ENCODE measurements around the gene PAX6.

PAX6 gene

DNA sequence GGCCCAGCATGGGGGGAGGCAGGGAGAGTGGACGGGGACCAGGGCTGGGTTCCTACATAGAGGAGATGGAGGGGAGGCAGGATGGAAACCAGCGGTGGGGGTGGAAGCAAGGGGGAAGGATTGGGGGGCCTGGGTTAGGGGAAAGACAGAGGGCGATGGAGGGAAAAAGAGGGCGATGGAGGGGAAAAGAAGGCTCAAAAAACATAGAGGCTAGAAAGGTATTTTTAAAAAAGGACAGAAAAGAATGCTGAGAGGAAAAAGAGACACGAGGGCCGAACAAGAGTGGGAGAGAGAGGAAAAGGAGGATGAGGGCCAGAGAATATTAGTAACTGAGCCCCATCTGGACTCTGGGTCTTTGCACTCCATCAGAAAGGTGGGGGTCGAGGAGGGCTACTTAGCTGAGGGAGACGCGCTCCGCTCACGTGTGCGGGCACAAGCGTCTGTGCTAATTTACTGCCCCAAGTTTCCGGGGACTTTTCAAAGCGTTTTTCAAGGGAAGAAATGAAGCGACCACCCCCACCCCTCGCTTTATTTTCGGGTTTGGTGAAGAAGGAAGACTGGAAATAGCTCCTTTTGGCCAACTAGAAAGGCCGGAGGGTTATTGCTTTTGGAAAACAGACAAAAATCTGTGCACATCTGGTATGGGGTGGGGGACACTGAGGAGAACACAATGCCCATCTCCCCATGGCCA lies 14.5 kb downstream of the PAX6 start:
- DNase-seq = no peak

DNA sequence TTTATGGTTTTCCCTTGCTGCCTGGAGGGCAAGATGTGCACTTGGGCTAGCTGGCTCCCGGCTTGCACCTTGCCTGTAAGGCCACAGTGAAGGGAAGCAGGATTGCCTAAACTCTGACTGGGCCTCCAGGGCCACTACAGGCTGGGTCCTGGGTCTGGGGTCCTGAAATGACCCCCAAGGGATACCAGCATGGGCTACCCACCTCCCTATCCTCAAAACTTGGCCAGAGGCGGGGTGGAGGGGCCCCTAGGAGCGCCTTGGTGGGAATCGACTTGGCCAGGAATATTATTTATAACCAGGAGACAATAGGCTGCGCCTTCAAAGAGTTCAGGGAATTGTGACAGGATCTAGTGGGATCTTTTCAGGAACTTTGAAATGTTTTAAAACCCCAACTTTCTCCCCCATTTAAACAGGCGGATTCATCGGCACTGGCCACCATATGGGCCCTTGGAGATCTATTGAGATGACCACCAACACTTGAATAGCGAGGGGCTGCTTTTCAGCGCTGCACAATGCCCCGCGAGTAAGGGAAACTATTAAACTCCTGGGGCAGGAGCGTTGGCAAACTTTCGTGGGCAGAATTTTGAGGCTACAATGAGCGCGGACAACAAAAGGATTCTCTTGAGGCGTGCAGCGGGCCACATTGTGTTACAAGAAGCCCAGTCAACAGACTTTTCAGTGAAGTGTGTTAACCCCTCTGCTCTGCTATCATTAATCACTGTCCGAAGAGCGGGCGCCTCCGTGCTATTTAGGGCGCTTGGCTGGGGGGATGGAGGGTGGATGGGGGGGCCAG lies 15.2 kb downstream of the PAX6 start:
- no peak for DNase-seq

DNA sequence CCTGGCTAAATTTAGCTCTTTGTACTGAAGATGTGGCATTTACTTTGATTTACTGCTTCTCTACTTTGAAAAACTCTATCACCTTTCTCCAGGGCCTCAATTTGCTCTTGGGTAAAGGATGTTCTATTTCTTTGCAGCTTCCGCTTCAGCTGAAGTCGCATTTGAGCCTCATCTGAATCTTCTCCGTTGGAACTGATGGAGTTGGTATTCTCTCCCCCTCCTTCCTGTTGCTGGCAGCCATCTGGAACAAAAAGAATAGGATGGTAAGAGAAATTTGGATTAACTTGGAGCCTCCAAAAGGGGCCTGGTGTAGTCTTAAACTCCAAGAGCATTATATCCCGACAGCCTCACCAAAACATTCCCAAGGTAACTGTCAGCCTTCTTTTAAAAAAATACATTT lies 16.6 kb downstream of the PAX6 start:
- no peak for DNase-seq

DNA sequence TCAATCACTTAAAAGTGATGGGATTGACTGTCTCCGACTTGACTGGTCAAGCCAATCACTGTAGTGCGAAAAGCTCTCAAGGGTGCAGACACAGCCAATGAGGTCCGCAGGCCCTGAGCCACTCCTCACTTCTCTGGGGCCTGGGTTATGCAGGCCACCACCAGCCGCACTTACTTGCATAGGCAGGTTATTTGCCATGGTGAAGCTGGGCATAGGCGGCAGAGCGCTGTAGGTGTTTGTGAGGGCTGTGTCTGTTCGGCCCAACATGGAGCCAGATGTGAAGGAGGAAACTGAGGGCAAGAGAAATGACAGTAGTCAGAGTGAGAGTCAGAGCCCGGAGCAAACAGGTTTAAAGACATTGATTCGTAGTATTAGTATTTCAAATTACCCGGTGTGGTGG lies 17.9 kb downstream of the PAX6 start:
- no peak for DNase-seq

DNA sequence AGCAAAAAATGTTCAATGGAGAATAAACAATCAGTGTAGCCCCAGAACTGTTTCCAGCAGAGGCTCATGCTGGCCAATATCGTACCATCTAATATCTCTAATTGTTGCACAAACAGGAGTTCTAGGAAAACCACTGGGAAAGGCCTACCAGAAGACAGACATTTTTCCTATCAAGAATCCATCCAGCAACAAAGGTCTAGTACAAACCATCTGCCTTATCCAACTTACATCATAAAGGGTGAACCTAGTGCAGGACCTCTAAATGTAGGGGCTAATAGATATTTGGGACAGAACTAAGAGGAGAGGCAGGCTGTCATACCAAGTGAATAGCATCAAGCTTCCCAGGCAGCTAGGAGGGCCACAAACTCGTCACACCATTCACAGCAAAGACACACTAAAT lies 18.7 kb downstream of the PAX6 start:
- DNase-seq = no peak

DNA sequence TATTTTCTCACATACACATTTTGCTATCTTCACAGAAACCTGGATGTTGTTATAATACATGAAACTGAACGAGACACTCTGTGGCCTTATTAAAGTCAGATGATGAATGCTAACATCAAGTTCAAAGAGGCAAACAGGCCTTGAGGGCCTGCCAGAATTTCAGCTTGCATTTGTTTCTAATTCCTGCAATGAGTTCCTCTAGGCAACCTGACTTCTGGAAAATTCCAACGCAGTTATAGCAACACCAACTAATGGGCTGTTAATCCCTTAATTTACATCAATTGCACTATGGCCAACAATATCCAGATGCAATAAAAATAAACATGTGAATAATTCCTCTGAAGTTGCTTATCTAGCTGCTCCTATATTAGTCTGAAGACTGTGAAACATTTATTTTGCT lies 19.1 kb downstream of the PAX6 start:
- DNase-seq = no peak

DNA sequence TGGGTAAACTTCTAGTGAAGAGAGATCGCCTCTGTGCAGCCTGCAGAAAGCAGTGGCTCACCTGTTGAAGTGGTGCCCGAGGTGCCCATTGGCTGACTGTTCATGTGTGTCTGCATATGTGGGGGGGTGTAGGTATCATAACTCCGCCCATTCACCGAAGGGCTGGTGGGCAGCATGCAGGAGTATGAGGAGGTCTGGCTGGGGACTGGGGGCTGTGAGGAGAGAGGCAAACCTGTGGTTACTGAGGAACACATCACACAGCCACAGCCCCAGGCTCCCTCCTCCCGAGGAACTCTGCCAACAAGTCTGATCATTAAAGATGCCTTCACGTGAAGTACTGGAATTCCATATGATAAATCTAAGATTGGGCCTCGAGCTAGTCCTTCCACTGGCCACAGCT lies 20.5 kb downstream of the PAX6 start:
- no peak for DNase-seq

DNA sequence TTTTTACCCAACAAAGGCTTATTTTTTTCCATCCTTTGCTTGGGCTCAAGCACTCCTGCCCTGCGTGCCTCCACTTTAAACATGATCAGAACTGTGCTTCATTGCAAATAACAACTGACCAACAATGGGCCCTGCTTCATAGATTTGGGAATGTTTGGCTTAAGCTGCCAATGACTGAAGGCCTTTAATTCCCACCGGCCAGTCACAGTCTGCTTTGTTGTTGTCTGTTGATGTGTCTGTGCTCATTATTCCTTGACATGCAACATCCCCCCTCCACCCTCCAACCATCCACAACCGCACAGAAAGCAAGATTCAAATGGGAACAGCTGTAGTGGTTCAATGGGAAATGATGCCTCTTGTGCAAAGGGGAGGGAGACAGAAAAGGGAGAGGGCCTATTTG lies 23.0 kb downstream of the PAX6 start:
- no peak for DNase-seq

DNA sequence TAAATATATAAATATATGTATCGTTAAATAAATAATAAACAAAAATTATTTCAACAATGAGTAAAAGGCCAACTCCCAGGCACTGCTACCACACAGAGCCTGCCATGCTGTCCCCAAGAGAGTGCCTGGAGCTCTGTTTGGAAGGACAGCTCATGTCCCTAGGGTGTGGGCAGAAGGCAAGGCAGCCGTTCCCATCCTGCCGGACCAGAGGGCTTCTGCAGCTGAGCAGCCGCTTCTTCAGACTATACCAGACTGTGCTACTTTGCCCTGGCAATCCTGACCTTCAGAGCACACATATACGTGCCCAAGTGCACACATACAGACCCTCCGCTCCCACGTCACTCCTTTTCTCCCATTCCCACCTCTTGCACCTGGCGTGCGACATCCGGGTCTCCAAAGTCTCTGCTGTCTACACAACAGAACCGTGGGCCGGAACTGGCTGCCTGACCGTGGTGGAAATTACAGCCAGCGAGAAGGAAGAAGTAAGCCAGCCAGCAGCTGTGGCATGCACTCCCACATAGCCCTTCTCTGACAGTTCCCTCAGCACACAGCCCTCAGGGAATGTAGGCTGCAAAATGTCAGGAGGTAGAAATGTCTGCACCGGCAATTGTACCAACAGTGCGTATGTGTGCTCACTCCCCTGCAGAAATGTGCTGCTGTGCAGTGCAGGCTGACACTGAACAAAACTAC lies 24.0 kb downstream of the PAX6 start:
- DNase-seq = no peak

DNA sequence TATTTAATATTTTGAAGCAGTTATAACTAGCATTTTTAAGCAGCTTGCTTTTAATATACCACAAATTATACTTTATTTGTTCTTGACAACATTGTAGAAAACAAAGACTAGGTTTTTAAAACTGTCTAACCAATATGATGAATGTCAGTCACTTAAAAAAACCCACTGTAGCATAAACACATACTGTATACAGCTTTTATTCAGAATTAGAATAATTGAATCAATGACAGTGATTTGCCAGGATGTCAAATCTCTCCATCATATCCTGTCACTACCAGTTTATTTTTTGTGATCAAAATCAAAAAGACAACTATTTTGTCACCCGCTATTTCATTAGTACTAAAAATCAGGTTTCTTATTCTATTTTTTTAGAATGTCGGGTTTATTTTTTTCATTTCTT lies 26.5 kb downstream of the PAX6 start:
- no peak for DNase-seq

DNA sequence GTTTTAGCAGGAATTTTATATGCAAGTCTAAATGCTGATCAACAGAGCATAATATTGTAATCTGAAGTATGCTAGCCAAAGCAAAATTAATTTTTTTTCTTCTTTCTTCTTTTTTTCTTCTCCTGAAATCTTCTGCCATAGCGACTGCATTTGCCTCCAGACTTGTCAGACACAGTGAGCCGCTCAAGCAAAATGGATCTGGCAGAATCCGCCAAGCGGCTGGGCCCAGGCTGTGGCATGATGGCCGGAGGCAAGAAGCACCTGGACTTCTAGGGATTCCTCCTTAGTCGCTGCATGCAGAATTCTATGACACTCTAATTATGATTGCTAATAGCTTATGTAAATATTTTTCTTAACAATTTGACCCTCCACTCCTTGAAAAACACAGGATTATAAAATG lies 27.9 kb downstream of the PAX6 start:
- DNase-seq = no peak

DNA sequence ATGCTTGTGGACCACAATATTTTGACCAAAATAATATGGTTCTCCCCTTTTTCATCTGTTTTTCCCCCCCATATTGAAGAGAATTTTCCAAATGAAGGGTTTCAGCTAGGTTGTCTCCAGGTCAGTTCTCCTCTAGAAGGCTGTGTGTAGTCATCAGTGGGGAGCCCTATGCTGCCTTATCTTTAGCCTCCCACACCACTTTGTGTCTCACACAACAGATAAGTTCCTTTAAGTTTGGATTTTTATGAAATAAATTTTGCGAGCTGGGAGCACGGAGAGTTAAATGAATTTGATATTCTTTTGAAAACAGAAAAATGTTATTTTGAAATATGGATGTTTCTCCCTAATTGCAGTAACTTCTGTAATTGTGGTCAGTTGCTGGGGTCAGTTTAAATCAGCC lies 28.9 kb downstream of the PAX6 start:
- no peak for DNase-seq

DNA sequence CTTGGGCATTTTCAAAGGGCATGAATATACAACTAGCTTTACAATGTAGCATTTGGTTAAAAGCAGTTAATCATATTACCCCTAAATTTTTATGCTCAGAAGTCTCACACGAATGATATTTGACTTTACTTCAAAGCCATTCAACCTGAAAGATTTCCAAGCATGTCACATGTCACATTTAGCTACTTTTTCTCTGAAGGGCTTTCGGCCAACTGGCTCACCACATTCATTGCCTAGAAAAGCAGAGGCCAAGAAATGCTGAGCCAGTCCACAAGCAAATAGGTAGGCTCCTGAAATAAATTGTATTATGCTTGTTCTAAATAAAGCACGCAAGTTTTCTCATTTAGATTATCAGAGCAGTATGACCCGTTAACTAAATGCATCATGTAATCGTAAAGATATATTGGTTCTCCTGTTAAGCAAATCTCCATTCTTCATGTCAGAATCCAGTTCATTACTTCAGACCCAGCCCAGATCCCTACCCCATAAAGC lies 30.6 kb downstream of the PAX6 start:
- DNase-seq = no peak

DNA sequence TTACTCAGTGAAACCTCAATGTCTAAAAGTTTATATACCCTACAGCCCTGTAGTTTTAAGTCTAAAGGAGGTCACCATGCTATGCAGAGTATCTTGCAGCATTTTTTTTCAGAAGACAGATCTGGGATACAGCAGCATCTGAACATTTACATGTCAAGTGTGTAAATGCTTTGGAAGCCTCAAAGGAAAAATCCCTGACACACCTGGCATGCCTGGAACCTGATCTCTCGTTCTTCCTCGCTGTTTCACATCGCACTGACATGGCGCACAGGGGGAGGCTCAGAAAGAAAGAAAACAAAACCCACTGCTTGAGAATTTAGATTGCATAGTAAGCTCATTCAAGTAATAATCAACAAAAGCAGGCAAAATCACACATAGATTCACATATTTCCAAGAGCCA lies 31.0 kb downstream of the PAX6 start:
- DNase-seq = no peak

DNA sequence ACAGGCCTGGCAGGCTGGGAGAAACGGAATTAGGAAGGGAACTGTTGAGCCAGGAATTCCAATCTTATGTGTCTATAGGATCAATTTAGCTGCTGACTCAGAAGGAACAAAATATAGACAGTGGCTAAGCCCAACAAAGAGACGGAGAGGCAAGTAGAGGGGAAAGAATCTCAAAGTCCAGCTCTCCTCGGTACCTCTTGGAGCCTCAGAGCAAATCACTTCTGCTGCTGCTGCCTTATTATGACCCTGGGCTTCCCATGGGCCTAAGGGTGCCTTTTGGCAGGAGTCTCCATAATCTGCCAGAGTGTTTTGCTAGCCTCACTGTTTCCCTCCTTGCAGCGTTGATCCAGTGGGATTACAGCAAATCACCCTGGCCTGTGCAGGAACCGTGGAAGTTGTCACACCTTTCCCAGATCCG lies 31.7 kb downstream of the PAX6 start:
- DNase-seq = peak; percentile 89

DNA sequence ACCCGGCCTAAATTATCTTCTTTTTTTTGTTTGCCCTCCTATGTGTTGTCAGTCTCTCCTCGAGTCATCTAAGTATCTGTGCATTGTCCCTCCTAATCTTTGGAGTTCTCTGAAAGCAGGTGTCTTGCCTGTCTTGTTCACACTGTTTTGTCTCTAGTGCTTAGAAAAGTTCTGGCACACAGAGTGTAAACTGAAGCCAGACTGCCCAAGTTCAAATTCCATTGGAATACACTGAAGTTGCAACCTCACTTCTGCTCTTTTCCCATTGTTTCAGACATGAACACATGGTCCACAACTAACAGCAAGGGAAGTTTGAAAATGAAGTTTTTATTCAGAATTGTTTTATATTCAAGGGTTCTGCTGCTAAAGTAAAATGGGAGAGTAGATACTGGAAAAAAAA lies 38.7 kb downstream of the PAX6 start:
- no peak for DNase-seq

DNA sequence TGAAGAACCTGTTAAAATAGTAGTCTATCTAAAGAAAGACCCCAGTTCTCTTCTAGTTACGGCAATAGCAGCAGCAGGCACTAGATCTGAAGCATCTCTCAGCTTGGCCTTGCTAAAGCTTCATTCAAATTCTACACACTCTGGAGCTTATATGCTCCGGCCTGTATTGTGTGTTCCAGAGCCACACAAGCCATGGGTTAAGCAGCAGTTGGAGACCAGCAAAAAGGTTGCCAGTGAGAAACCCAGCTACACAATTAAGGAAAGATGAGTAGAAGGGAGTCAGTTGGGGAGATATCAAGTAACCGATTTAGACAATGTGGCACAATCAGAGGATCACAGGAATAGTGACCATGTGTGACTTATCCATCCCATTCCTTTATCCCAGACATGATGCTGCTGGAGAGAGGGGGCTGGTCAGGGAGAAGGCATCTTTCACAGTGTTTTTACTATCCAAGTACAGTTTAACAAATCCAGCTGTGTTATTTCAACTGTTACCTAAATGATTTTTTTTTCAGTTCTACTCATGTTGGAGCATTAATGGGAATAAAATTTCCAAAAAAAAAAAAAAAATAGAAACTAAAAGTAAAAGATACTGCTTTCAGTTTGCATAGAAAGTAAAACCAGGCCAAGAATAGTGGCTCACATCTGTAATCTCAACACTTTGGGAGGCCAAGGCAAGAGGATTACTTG lies 41.0 kb downstream of the PAX6 start:
- no peak for DNase-seq

DNA sequence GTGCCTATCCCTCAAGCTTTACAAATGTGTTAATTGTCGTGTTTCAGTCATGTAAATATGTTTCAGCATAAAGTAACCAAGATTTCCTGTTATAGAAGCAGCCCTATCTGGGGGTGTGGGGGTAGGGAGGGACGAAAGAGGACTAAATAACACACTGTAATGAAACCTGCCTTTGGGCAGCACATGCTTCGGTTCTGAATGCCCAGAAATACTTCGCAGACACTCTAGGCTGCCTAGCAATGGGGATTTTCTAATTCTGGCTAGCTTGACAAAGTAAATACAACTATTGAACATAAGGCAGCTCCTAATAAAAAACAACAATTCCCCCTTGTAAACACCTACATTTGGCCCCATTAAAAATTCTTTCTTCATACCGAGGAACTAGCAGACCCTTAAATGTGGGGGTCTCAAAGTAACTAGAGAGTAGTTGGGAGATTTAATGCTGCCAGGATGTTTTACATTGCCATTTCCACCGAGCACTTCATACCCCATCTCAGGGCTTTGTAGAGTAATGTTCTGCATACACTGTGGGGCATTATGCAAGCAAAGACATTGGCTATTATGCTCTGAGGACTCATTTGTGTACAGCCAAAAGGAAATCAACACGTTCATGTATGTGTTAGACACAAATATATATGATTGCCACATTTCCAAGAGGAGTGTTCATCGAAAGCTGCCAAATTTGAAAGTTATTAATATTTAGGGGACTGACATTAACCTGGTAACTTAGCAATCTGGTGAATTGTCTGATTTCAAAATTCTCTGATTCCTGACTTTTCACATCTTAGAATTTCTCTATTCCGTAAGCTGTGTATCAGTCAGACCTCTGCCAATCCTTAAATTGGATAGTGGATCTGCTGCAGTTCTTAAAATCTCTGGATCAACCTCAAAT lies 42.1 kb downstream of the PAX6 start:
- no peak for DNase-seq

DNA sequence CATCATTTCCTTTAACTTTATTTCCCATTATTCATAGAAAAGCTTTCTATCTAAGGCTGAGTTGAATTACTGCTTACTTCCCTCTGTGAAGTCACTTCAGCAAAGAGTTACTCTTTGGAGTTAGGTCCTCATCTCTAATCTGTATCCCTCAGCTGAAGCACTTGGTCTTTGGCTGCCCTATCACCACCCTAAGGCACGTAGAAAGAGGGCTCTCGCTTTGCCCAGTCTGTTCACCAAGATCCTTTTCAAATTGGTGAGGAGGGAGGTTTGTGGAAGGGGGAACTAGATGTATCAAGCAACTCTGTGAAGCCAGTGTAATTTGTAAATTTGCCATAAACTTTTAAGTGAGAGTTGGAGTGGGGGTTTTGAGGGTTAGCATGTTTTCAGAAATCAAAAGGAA lies 43.4 kb downstream of the PAX6 start:
- no peak for DNase-seq

DNA sequence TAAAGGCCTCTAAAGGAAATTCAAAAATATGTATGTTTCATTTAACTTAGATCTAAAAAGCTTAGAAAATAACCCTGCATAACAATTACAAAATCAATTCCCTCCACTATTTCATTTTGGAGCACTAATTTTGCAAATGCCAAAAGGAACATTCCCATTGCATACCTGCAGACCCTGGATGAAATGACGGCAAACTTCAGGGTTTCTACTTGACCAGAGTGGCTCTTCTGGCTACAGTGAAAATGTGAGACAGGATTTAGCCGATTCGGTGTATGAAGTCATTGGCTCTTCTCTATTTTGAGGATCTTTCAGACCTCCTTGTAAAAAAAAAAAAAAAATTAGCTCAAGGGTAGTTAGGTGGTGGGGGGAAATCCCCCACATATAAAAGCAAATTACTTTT lies 44.1 kb downstream of the PAX6 start:
- no peak for DNase-seq

DNA sequence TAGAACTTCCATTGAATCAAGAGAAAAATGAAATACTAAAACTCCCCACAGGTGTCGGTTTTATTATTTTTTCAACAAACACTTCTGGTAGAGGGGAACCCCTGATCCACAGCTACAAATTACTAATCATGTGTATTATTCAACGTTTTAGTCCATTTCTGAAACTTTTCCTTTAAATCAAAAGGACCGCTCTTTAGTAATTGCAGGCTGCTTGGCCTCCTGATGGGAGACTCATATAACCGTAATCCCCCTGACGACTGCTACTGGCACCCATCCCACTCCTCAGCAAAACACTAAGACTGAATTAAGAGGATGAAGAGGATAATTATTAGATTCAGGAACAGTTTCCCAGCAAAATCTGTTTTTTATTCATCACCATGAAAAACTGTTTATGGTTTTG lies 46.4 kb downstream of the PAX6 start:
- no peak for DNase-seq

DNA sequence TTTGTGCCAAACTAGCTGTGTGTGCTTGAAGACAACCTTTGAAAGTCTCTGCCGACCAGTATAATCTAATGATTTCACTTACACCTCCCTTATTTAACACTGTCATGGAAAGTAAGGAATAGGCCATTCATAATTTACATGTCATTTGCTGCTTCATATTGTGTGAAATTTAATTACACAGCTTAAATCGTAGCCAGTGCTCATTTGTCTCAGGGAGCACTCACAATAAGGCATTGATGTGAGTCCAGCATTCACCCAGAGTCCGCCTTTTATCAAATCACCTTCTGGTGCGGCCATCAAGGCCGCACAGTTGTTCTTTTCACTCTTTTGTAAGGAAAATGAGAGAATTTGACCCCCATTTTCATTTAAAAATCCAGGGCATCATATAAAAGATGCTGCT lies 46.9 kb downstream of the PAX6 start:
- DNase-seq = no peak
